UCSD-AML1 (cell line): ENCODE data around the gene FBLN1.
"Not testable (repeated sequence)": the region's sequence is repeated elsewhere in the genome, so short reads cannot be mapped to it uniquely, and the experiment has no call there.

Experiments
- DNase-seq: peaks from one replicate; lab custom pipeline; 2025; ENCODE audit not compliant: unreplicated experiment; lab: John Stamatoyannopoulos, UW

FBLN1 gene

GRCh38 chr22:45547016-45547345 lies 44.3 kb downstream of the FBLN1 start:
- no peak for DNase-seq

DNA sequence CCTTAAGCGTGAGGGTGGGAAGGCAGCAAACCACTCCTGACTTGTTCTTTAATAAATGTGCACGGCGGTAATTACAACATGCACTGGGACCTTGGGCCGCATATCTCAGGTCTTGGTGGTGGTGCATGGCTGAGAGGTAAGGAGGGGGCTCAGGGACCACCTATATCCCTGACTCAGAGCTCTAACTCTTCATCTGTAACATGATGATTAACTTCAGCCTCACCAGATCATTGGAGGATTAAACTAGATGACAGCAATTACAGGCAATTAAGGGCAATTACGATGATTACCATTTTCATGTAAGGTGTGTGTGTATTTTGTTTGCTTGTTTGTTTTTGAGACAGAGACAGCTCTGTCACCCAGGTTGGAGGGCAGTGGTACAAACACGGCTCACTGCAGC lies 45.0 kb downstream of the FBLN1 start:
- DNase-seq = no peak

DNA sequence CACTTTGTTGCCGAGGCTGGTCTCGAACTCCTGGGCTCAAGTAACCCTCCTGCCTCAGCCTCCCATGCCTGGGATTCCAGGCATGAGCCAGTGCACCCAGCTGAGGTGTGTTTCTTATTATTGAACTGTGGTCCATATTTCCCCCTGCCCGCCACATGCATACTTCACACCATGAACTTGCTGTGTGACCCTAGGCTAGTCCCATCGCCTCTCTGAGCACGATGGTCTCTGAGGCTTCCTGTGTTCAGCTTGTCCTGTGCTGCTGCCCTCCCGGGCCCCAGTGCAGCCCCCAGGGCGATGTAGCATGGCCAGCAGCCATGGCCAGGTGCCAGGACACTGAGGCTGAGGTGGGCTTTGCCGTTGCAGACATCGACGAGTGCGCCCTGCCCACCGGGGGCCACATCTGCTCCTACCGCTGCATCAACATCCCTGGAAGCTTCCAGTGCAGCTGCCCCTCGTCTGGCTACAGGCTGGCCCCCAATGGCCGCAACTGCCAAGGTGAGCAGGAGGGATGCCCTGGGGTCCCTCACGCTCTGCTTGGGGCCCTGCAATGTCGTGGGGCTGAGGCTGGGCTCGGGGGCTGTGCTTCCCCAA lies 45.7 kb downstream of the FBLN1 start:
- DNase-seq = no peak

- DNase-seq = no peak
These were observed 46.5 kb downstream of the FBLN1 start for GRCh38 chr22:45548991-45549761.

GRCh38 chr22:45549762-45550378 lies 47.2 kb downstream of the FBLN1 start:
- DNase-seq = no peak

DNA sequence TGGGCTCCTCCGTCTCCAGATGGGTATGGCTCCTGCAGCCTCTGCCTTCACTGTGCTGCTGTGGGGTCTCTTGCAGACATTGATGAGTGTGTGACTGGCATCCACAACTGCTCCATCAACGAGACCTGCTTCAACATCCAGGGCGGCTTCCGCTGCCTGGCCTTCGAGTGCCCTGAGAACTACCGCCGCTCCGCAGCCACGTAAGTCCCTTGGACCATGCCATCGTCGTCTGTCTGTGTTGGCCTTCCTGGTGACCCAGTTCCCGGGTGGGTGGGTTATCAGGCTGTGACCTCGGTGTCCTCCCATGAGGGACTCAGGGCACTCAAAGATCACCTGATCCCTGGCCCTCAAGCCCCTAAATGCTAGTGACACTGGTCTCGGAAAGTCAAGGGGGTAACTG lies 47.7 kb downstream of the FBLN1 start:
- DNase-seq = no peak

DNA sequence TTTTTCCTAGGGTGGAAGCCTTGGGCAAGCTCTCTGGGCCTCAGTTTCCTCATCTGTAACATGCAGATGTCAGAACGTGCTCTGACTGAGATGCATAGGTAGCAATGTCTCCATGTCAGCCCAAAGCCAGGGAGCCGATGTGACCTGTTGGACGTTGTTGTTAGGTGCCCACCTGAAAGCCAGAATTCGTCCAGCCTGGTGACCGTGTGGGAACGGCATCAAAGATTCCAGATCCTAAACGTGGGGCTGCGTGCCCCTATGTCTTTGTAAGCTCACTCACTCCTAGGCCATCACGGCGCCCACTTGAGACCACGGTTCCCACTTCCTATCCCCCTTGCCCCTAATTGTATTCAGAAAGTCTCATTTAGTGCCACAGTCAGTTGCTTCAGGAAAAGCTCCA lies 48.2 kb downstream of the FBLN1 start:
- DNase-seq = no peak

GRCh38 chr22:45551310-45552016 lies 48.8 kb downstream of the FBLN1 start:
- DNase-seq = no peak

DNA sequence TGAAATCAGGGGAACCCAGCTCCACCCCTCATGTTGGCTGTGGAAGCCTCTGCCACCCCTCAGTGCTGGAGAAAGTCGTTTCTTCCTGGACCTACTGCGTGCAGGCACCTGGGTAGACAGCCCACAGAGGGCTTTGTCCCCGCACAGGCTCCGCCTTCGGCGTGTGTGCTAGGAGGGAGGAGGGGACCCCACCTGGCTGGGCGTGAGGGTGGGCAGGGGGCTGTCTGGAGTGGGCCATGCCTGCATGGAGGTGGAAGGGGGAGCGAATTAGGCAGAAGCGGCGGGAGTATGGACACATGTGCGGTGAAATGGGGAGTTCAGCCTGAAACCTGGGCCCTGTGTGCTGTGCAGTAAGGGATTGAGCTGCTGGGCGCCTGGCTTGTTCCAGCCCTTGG lies 49.3 kb downstream of the FBLN1 start:
- no peak for DNase-seq

DNA sequence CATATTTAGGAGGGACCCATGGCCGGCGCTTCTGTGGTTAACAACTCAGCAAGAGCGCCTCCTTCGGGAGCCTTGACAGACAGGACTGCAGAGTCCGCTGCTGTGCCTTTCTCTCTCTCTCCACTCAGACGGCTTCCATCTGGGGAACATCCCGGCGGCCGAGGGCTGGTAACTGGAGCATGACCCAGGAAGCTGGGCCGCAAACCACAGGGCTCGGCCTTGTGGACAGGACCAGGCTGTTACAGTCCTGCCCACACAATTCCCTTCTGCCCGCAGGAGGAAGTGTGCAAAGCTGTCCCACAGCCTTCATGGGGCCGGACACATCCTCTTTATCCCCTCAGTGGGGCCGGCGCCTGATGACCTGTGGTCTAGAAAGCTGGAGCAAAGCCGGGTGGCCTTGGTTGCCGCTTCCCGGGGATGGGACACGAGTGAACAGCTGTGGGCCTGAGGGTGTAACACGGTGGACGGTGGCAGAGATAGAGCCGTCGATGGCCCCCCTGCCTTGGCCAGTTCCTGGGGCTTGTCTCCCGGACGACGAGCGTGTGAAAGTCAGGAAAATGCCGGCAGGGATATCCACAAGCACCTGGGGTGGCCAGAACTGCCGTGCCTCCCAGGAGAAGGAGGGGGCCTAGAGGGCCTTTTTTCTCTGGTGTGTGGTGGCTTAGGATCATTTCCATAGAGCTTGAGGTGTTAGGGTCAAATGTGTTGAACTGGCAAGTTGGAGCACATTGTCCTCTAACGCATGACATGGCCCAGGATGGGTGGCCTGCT lies 50.1 kb downstream of the FBLN1 start:
- DNase-seq = peak; percentile 85

- peak; percentile 74 for DNase-seq
These were observed 50.8 kb downstream of the FBLN1 start for GRCh38 chr22:45553351-45554039.

GRCh38 chr22:45554040-45554406 lies 51.3 kb downstream of the FBLN1 start:
- DNase-seq = no peak

GRCh38 chr22:45554861-45555260 lies 52.2 kb downstream of the FBLN1 start:
- no peak for DNase-seq

DNA sequence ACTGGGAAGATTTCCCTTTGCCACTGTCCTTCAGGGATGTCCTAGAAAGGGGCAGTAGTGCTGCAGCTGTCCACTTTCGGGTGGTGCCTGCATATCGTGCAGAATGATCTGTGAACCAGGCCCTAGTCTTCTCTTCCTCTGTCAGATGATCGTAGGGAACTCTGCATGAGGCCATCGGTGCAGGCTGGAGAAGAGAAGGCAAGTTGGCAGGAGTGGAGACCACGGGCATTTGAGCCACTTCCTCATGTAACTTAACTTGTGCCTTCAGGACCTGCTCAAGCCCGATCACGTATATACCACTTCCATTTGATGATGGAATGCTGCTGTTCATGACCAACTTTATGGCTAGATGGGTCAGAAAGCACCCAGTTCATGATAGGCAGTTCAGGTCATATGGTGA lies 55.2 kb downstream of the FBLN1 start:
- DNase-seq = not testable (repeated sequence)

GRCh38 chr22:45560092-45560491 lies 57.4 kb downstream of the FBLN1 start:
- DNase-seq = not testable (repeated sequence)

GRCh38 chr22:45560761-45561160 lies 58.1 kb downstream of the FBLN1 start:
- not testable (repeated sequence) for DNase-seq

DNA sequence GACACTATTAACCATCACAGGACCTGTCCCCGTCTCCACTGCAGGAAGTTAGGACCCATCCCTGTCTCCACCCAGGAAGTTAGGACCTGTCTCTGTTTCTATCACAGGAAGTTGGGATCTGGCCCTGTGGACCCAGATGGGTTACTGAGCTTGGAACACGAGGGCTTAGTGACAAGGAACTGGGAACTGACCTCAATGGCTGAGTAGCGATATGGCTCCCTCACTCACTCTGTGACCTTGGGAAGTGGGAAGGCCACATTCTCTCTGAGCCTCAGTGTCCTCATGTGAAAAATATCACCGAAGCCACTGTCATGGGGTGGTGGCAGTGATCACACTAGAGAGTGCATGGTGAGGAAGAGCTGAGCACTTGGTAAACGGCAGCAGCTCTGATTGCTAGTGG lies 59.4 kb downstream of the FBLN1 start:
- no peak for DNase-seq

DNA sequence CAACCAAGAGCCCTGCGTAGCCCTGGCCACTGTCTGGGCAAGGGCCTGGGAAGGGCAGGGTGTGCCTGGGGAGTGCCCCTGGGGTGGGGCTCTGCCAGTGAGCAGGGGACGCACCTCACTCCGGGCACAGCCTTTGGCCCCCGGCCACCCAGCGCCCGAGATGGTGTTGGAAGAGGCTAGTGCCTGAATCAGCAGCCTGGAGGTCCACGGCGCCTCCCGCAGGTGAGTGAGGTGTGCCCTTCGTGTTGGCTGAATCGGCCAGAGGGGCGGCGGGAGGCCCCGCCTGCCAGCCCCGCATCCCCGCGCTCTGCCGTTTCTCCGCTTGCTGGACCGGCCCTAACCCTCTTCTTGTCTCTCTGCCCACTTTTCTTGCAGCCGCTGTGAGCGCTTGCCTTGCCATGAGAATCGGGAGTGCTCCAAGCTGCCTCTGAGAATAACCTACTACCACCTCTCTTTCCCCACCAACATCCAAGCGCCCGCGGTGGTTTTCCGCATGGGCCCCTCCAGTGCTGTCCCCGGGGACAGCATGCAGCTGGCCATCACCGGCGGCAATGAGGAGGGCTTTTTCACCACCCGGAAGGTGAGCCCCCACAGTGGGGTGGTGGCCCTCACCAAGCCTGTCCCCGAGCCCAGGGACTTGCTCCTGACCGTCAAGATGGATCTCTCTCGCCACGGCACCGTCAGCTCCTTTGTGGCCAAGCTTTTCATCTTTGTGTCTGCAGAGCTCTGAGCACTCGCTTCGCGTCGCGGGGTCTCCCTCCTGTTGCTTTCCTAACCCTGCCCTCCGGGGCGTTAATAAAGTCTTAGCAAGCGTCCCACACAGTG lies 60.1 kb downstream of the FBLN1 start:
- no peak for DNase-seq

DNA sequence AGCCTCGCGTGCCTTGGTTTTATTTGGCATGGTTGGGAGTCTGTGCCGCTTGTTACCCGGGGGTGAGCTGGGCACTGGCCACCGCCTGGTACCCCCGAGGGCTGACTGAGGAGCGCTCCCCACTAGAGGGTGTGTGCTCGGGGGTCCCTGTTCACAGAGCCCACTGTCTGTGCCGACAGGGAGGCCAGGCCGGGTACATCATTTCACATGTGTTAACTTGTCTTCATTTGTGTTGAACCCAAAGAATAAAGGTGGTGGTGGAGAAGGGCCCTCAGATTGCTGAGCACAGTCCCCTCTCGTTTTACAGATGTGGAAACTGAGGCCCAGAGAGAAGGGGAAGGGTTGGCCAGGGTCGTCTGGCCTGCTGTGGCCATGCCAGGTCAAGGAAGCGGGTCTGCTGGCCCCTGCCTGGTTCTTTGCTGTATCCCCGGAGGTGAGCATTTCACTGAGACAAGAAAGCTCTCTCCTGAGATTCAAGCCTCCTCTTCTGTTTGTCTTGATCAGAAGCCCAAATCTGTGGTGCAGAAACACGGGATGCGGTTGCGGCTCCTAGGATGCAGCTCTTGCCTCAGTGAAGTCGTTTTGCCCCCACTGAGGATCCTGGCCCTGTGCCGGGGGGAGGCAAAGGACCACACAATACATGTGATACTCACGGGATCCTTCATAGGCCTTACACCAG lies 60.8 kb downstream of the FBLN1 start:
- no peak for DNase-seq
